HepG2 (cell line): ENCODE results near the gene CHMP4B. TPM values are rescaled to one million over a fixed set of nuclear protein-coding genes. Genes with fewer than 3 reads are reported as not detected.

ENCODE experiments used
- CENPX ChIP-seq: sonication (generic); formaldehyde crosslinking; IDR thresholded peaks from 2 replicates; pipeline ENCODE4 v1.9.0; 2021; ENCODE audit warnings: mild to moderate bottlenecking, missing genetic modification reagents, moderate library complexity
- FLYWCH1 ChIP-seq: sonication (generic); formaldehyde crosslinking; IDR thresholded peaks from 2 replicates; pipeline ENCODE4 v1.8.1; 2023; ENCODE audit warnings: mild to moderate bottlenecking, missing genetic modification reagents
- FOXC1 ChIP-seq: sonication (generic); formaldehyde crosslinking; IDR thresholded peaks from 2 replicates; pipeline ENCODE4 v1.8.0; 2022; ENCODE audit warnings: mild to moderate bottlenecking, missing genetic modification reagents, borderline replicate concordance
- JUNB ChIP-seq: sonication (generic); formaldehyde crosslinking; IDR thresholded peaks from 2 replicates; pipeline ENCODE4 v1.8.0; 2022; ENCODE audit warnings: missing genetic modification reagents, mild to moderate bottlenecking, borderline replicate concordance
- MIXL1 ChIP-seq: IDR thresholded peaks from 2 replicates; pipeline ENCODE4 v1.6.1; 2016
- MTF1 ChIP-seq: sonication (generic); formaldehyde crosslinking; IDR thresholded peaks from 2 replicates; pipeline ENCODE4 v1.5.0; 2020; ENCODE audit warnings: missing genetic modification reagents
- NAIF1 ChIP-seq: sonication (generic); formaldehyde crosslinking; IDR thresholded peaks from 2 replicates; pipeline ENCODE4 v1.5.0; 2020; ENCODE audit warnings: mild to moderate bottlenecking, missing genetic modification reagents, borderline replicate concordance
- NCOR1 ChIP-seq: fragments of 200-600 bp; sonication (generic); IDR thresholded peaks from 2 replicates; pipeline ENCODE4 v1.7.0; 2017; ENCODE audit warnings: antibody characterized with exemption, low read length, borderline replicate concordance
- PAXIP1 ChIP-seq: sonication (generic); formaldehyde crosslinking; conservative IDR thresholded peaks from 2 replicates; pipeline ENCODE4 v1.4.0; 2020; ENCODE audit warnings: mild to moderate bottlenecking, missing genetic modification reagents, moderate library complexity
- SMARCC2 ChIP-seq: fragments of 450-650 bp; IDR thresholded peaks from 2 replicates; pipeline ENCODE4 v1.6.1; 2017; ENCODE audit warnings: antibody characterized with exemption, mild to moderate bottlenecking
- TFDP1 ChIP-seq: IDR thresholded peaks from 2 replicates; pipeline ENCODE4 v1.6.1; 2016; ENCODE audit warnings: missing compliant biosample characterization, missing genetic modification reagents, borderline replicate concordance
- USF2 ChIP-seq, 2 experiments: sonication (generic) in 1 of 2; formaldehyde crosslinking in 1 of 2; IDR thresholded peaks; 2 replicates each; pipeline versions ENCODE4 v1.5.1 to v1.6.1; 2011 to 2020; ENCODE audit warnings: borderline replicate concordance in 1 of 2, low read depth in 1 of 2, low read length in 1 of 2, mild to moderate bottlenecking in 1 of 2, missing genetic modification reagents in 1 of 2, moderate library complexity in 1 of 2
- polyA plus RNA-seq, 8 experiments: library from polyadenylated mRNA; depleted of rRNA in 3 of 8; stranded (reverse) in 7 of 8; unstranded in 1 of 8; fragments of >200 nt; fragmentation: Illumina TruSeq in 4 of 8; extraction: Trizol in 4 of 8; gene quantifications; 2 replicates each; pipeline versions ENCODE4 v1.2.1 to v1.2.3, GENCODE V29; 2011 to 2016; ENCODE audit warnings: low read depth in 4 of 8, missing spikeins in 1 of 8, mixed read lengths in 1 of 8; ENCODE audit not compliant: insufficient read depth in 1 of 8
- total RNA-seq, 5 experiments: library from RNA; depleted of rRNA; stranded (reverse); fragments of >200 nt; fragmentation: Illumina TruSeq; extraction: Trizol; gene quantifications; 2 replicates each; pipeline ENCODE4 v1.2.3, GENCODE V29; 2016; ENCODE audit warnings: low read depth in 1 of 5
- TF ChIP-seq, protein P1 (sequence below), 2 experiments: sonication (generic) in 1 of 2; formaldehyde crosslinking in 1 of 2; IDR thresholded peaks; 2 replicates each; pipeline versions ENCODE4 v1.6.1 to v1.9.0; 2014 to 2022; ENCODE audit warnings: antibody characterized with exemption in 1 of 2, borderline replicate concordance in 1 of 2, inconsistent platforms in 1 of 2, low read depth in 1 of 2, missing genetic modification reagents in 1 of 2
- TF ChIP-seq, protein P2 (sequence below): sonication (generic); formaldehyde crosslinking; IDR thresholded peaks from 2 replicates; pipeline ENCODE4 v1.4.0; 2020; ENCODE audit warnings: mild to moderate bottlenecking, missing genetic modification reagents

CHMP4B gene
- total and polyA plus RNA-seq, 2 of the 13 experiments (the other 11 are each of a cell fraction or from before 2014, with no cell fraction given): 40.1 to 45.6 TPM

- TF ChIP-seq, protein P1, sequence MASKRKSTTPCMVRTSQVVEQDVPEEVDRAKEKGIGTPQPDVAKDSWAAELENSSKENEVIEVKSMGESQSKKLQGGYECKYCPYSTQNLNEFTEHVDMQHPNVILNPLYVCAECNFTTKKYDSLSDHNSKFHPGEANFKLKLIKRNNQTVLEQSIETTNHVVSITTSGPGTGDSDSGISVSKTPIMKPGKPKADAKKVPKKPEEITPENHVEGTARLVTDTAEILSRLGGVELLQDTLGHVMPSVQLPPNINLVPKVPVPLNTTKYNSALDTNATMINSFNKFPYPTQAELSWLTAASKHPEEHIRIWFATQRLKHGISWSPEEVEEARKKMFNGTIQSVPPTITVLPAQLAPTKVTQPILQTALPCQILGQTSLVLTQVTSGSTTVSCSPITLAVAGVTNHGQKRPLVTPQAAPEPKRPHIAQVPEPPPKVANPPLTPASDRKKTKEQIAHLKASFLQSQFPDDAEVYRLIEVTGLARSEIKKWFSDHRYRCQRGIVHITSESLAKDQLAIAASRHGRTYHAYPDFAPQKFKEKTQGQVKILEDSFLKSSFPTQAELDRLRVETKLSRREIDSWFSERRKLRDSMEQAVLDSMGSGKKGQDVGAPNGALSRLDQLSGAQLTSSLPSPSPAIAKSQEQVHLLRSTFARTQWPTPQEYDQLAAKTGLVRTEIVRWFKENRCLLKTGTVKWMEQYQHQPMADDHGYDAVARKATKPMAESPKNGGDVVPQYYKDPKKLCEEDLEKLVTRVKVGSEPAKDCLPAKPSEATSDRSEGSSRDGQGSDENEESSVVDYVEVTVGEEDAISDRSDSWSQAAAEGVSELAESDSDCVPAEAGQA (IDR thresholded peaks at IDR 0.05; ENCODE audit: low read depth): no peak
- TF ChIP-seq, protein P1 (CRISPR knock-in tag; IDR thresholded peaks at IDR 0.05; ENCODE audit: borderline replicate concordance): no peak
- TF ChIP-seq NCOR1 (peak; percentile 26; the same call in 1 of the 2 replicates), FOXC1 (CRISPR knock-in tag) (peak; percentile 47), MIXL1 (CRISPR knock-in tag) (no peak), PAXIP1 (CRISPR knock-in tag) (peak; percentile 64), CENPX (CRISPR knock-in tag) (no peak), MTF1 (CRISPR knock-in tag) (no peak), USF2 (IDR thresholded peaks at IDR 0.05; ENCODE audit: low read depth, low read length) (no peak), USF2 (CRISPR knock-in tag; IDR thresholded peaks at IDR 0.05; ENCODE audit: borderline replicate concordance) (no peak), SMARCC2 (no peak), NAIF1 (CRISPR knock-in tag) (no peak), JUNB (no peak), TFDP1 (CRISPR knock-in tag) (no peak), FLYWCH1 (CRISPR knock-in tag) (no peak)
- TF ChIP-seq, protein P2, sequence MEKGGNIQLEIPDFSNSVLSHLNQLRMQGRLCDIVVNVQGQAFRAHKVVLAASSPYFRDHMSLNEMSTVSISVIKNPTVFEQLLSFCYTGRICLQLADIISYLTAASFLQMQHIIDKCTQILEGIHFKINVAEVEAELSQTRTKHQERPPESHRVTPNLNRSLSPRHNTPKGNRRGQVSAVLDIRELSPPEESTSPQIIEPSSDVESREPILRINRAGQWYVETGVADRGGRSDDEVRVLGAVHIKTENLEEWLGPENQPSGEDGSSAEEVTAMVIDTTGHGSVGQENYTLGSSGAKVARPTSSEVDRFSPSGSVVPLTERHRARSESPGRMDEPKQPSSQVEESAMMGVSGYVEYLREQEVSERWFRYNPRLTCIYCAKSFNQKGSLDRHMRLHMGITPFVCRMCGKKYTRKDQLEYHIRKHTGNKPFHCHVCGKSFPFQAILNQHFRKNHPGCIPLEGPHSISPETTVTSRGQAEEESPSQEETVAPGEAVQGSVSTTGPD (CRISPR knock-in tag): no peak
Measured at GRCh38 chr20:33814238-33814712, 3.1 kb downstream of the CHMP4B start (continued).
